Mesodermal cell (in vitro differentiated cells): ENCODE data around the gene TLCD4. TPM values are rescaled to one million over a fixed set of nuclear protein-coding genes. Genes with fewer than 3 reads are reported as not detected.
A peak's percentile ranks its signal among the peaks of the same experiment; 100 is the strongest.

Source experiments
- H3K27ac ChIP-seq: 2 replicates; pipeline ENCODE4 v1.7.0; 2013; ENCODE audit warnings: mild to moderate bottlenecking, low read depth, low read length, moderate library complexity; ENCODE audit not compliant: severe bottlenecking
- H3K36me3 ChIP-seq: 2 replicates; pipeline ENCODE4 v1.7.1; 2013; ENCODE audit warnings: mild to moderate bottlenecking, low read length, moderate library complexity; ENCODE audit not compliant: control insufficient read depth, insufficient read depth
- H3K4me1 ChIP-seq: one replicate; pipeline ENCODE4 v1.7.1; 2013; ENCODE audit warnings: mild to moderate bottlenecking, low read length; ENCODE audit not compliant: insufficient read depth, control insufficient read depth, poor library complexity, severe bottlenecking
- H3K4me3 ChIP-seq: 2 replicates; pipeline ENCODE4 v1.7.0; 2013; ENCODE audit warnings: low read length, control low read depth, mild to moderate bottlenecking; ENCODE audit not compliant: insufficient read depth, poor library complexity, severe bottlenecking; ENCODE audit errors: extremely low read depth
- H3K9me3 ChIP-seq: 2 replicates; pipeline ENCODE4 v1.7.1; 2013; ENCODE audit warnings: mild to moderate bottlenecking, low read length, moderate library complexity; ENCODE audit not compliant: control insufficient read depth
- WGBS, 2 experiments: methylation state at CpG; one replicate each; pipeline ENCODE4 v1.1.5; 2013; ENCODE audit warnings: missing lambda C conversion rate in 2 of 2; ENCODE audit not compliant: insufficient coverage in 2 of 2; 5-methylcytosine and 5-hydroxymethylcytosine counted together
- polyA plus RNA-seq, 2 experiments: library from polyadenylated mRNA; stranded (reverse); fragments of 50-300 nt; gene quantifications; one replicate each; pipeline ENCODE4 v1.2.3, GENCODE V29; 2013

The TLCD4 gene
- polyA plus RNA-seq (2013, experiment 1 of 2), result 1.4 TPM
- 2.0 TPM for polyA plus RNA-seq (2013, experiment 2 of 2)

- H3K27ac ChIP-seq, result no peak within 1 kb of the TSS
- no peaks in the 10 kb centered on the region for H3K36me3 ChIP-seq
- H3K4me1 ChIP-seq, result no peaks in the 10 kb centered on the region
- 0 to 1% methylated on average over 80 of the region's 108 CpGs for WGBS, 2 experiments
- H3K9me3 ChIP-seq, result no peaks in the 10 kb centered on the region
- H3K4me3 ChIP-seq, result peak within 1 kb of the TSS; percentile 69
Observed at GRCh38 chr1:95117207-95118066, at the start of gene TLCD4. Gene TLCD4, plus strand, starts transcription at chr1:95117355. Its CDS starts 26,547 bp downstream, at chr1:95143902.

- Histone ChIP-seq H3K4me3 (no peak overlapping the region), H3K4me1 (peaks cover 6% of the 10 kb centered on the region), H3K9me3 (no peaks in the 10 kb centered on the region), H3K36me3 (peaks cover 13% of the 10 kb centered on the region), H3K27ac (no peak overlapping the region)
- 72 to 81% methylated on average over 5 of the region's 5 CpGs for WGBS, 2 experiments
Observed at GRCh38 chr1:95067568-95067967, 49.6 kb upstream of the TLCD4 start.

DNA sequence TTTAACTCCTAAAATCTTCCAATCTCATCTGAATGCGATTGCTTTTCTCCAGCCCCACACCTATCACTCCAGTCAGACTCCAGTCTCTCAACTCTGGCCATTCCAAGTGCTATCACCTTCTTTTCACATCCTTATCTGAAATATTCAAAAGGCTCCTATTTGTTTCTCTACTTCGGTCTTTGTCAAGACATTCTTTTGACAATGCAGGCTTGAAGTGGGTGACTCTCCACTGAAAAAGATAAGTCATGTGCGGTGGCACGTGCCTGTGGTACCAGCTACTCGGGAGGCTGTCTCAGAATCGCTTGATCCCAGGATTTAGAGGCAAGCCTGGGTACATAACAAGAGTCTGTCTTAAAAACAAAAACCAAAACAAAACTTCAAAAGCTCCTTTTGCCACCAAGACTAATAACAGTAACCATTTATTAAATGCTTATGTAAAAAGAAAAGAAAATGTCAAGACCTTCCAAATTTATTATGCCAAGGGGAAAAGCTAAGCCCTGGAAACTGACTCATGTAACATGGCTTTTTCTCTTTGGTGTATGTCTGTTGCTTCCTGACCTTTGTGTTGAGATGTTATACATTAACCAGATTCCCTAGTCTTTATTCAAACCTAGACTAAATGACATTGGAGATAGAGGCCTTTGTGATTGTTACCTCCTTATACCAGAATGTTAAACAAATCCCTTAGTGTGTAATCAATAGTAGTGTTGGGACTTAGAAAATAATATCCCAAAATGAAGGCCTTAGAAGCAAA is 48.0 kb upstream of the TLCD4 start:
- H3K4me3 ChIP-seq, result no peak overlapping the region
- H3K4me1 ChIP-seq, result peaks cover 6% of the 10 kb centered on the region
- H3K36me3 ChIP-seq, result peaks cover 4% of the 10 kb centered on the region
- no peaks in the 10 kb centered on the region for H3K9me3 ChIP-seq
- WGBS, 2 experiments, result 82 to 95% methylated on average over 5 to 6 of the region's 6 CpGs
- no peak overlapping the region for H3K27ac ChIP-seq

- no peaks in the 10 kb centered on the region for H3K9me3 ChIP-seq
- H3K4me1 ChIP-seq, result peaks cover 6% of the 10 kb centered on the region
- WGBS, 2 experiments, result 96% methylated on average over 4 of the region's 5 CpGs; no CpG with 5 or more reads in 1 of the 2 experiments
- H3K27ac ChIP-seq, result no peak overlapping the region
- H3K36me3 ChIP-seq, result peaks cover 3% of the 10 kb centered on the region
- H3K4me3 ChIP-seq, result no peak overlapping the region
Observed at GRCh38 chr1:95069710-95070093, 47.5 kb upstream of the TLCD4 start.

GRCh38 chr1:95071539-95071938 is 45.6 kb upstream of the TLCD4 start:
- H3K4me1 ChIP-seq, result peaks cover 6% of the 10 kb centered on the region
- no peak overlapping the region for H3K4me3 ChIP-seq
- 88 to 97% methylated on average over 2 of the region's 2 CpGs for WGBS, 2 experiments
- H3K9me3 ChIP-seq, result no peaks in the 10 kb centered on the region
- no peaks in the 10 kb centered on the region for H3K36me3 ChIP-seq
- H3K27ac ChIP-seq, result no peak overlapping the region

DNA sequence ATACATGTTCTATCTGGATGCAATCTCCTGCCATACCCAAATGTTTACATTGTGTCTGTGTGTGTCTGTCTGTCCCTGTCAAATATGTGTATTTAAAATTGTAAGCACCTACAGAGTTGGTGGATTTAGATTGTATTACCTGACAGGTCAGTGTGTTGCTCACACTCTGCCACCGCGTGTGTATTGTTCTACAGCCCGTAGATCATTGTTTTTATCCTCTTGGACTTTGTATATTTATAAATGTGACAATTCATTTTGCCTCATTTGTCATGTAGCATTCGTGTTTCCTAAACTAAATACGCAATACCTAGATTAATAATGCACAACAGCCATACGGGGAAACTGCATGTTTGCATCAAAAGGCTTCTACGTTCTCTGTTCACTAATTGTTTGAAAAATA is 45.0 kb upstream of the TLCD4 start:
- Histone ChIP-seq H3K27ac (peak overlapping the region; percentile 12), H3K9me3 (no peaks in the 10 kb centered on the region), H3K4me1 (peaks cover 6% of the 10 kb centered on the region), H3K4me3 (peak overlapping the region; percentile 53), H3K36me3 (no peaks in the 10 kb centered on the region)
- WGBS, 2 experiments, result 30% methylated on average over 2 of the region's 7 CpGs; no CpG with 5 or more reads in 1 of the 2 experiments

- Histone ChIP-seq H3K9me3 (no peaks in the 10 kb centered on the region), H3K27ac (peak within 1 kb of the TSS; percentile 43), H3K36me3 (no peaks in the 10 kb centered on the region), H3K4me1 (peaks cover 6% of the 10 kb centered on the region), H3K4me3 (peak within 1 kb of the TSS; percentile 53)
- 1% methylated on average over 42 of the region's 53 CpGs for WGBS, 2 experiments
Observed at GRCh38 chr1:95072532-95073419, 44.4 kb upstream of the TLCD4 start, which contains the start of gene ALG14. Gene ALG14, minus strand, starts transcription at chr1:95072951. Its CDS starts 53 bp downstream, at chr1:95072898.

- Histone ChIP-seq H3K4me1 (peaks cover 6% of the 10 kb centered on the region), H3K27ac (no peak overlapping the region), H3K9me3 (no peaks in the 10 kb centered on the region), H3K4me3 (peak overlapping the region; percentile 53), H3K36me3 (no peaks in the 10 kb centered on the region)
- 30% methylated on average over 2 of the region's 3 CpGs; no CpG with 5 or more reads in 1 of the 2 experiments for WGBS, 2 experiments
Observed at GRCh38 chr1:95073446-95073845, 43.7 kb upstream of the TLCD4 start.

DNA sequence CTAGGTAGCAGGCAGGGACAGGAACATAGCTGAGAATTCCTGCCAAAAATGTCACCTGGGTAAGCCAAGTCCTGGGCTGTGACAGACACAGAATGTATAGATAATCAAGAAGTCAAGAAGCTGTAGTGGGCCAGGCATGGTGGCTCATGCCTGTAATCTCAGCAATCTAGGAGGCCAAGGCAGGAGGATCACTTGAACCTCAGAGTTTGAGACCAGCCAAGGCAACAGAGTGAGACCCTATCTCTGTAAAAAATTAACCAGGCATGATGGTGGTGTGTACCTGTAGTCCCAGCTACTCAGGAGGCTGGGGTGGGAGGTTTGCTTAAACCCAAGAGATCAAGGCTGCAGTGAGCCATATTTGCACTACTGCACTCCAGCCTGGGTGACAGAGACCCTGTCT is 41.1 kb upstream of the TLCD4 start:
- H3K4me1 ChIP-seq, result peaks cover 6% of the 10 kb centered on the region
- no peak overlapping the region for H3K27ac ChIP-seq
- no peak overlapping the region for H3K4me3 ChIP-seq
- no peaks in the 10 kb centered on the region for H3K36me3 ChIP-seq
- no peaks in the 10 kb centered on the region for H3K9me3 ChIP-seq

DNA sequence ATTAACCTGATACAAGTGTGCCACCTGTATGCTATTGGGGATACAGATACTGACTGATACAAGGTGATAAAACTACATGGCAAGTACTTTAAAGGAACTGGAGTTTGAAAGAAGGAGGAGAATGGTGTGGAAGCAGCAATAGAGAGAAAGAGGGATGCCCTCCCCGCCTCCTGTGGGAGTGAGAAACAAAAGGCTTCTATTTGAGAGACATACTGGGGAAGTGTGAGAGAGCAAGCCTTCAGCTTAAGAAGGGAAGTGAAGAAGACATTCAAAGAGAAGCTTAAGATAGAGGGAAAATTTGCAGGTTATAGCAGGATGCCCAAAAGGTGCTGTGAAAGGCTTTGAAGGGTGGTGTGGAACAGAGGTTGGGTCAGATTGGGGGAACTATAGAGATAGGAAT is 36.7 kb upstream of the TLCD4 start:
- Histone ChIP-seq H3K4me3 (no peak overlapping the region), H3K9me3 (no peaks in the 10 kb centered on the region), H3K36me3 (no peaks in the 10 kb centered on the region), H3K4me1 (peaks cover 3% of the 10 kb centered on the region), H3K27ac (no peak overlapping the region)
- WGBS, 2 experiments, result 71 to 86% methylated on average over 1 of the region's 1 CpG
